Occipital lobe (tissue), 2 donors: Measurements from ENCODE around the gene PRRC2A. TPM values are rescaled to one million over a fixed set of nuclear protein-coding genes. Genes with fewer than 3 reads are reported as not detected.
"Not testable (repeated sequence)": the region's sequence is repeated elsewhere in the genome, so short reads cannot be mapped to it uniquely, and the experiment has no call there.

Source experiments
- DNase-seq: peaks from one replicate; lab custom pipeline; 2025; lab: John Stamatoyannopoulos, UW
- total RNA-seq: library from RNA; depleted of rRNA; stranded (reverse); fragments of >200 nt; gene quantifications from one replicate; pipeline ENCODE4 v1.2.3, GENCODE V29; 2014

Gene PRRC2A
- total RNA-seq, 1 donor from 2014 or later, result 31.7 TPM

- DNase-seq, result no peak
Measured at GRCh38 chr6:31585491-31585890, 35.0 kb upstream of the PRRC2A start.

- no peak for DNase-seq
Measured at GRCh38 chr6:31586008-31586407, 34.5 kb upstream of the PRRC2A start, which contains the start of gene LST1. LST1 (plus strand) TSS chr6:31586277; CDS start chr6:31587300, 1,023 bp downstream.

GRCh38 chr6:31586599-31587281 is 33.8 kb upstream of the PRRC2A start:
- no peak for DNase-seq

GRCh38 chr6:31587791-31588777 is 32.4 kb upstream of the PRRC2A start:
- DNase-seq, result no peak

- DNase-seq, result no peak
Measured at GRCh38 chr6:31588871-31589650, 31.5 kb upstream of the PRRC2A start.

GRCh38 chr6:31590691-31591090 is 29.8 kb upstream of the PRRC2A start:
- DNase-seq, result not testable (repeated sequence)

- DNase-seq, result no peak
Measured at GRCh38 chr6:31592396-31592771, 28.1 kb upstream of the PRRC2A start.

- DNase-seq, result no peak
Measured at GRCh38 chr6:31597006-31597405, 23.5 kb upstream of the PRRC2A start.

GRCh38 chr6:31607317-31607716 is 13.2 kb upstream of the PRRC2A start:
- no peak for DNase-seq

- no peak for DNase-seq
Measured at GRCh38 chr6:31609519-31610406, 10.8 kb upstream of the PRRC2A start.

- no peak for DNase-seq
Measured at GRCh38 chr6:31610968-31611367, 9.5 kb upstream of the PRRC2A start.

- DNase-seq, result no peak
Measured at GRCh38 chr6:31614075-31614619, 6.4 kb upstream of the PRRC2A start.

GRCh38 chr6:31614684-31615578 is 5.6 kb upstream of the PRRC2A start, which contains the start of gene AIF1:
AIF1 (plus strand) TSS chr6:31615234; CDS start chr6:31615330, 96 bp downstream.
- no peak for DNase-seq

- no peak for DNase-seq
Measured at GRCh38 chr6:31615748-31616147, 4.8 kb upstream of the PRRC2A start.

GRCh38 chr6:31617010-31617409 is 3.5 kb upstream of the PRRC2A start:
- DNase-seq, result no peak

GRCh38 chr6:31619805-31620585 is 520 bp upstream of the PRRC2A start:
- DNase-seq, result peak; percentile 98

- no peak for DNase-seq
Measured at GRCh38 chr6:31621320-31621939, 915 bp downstream of the PRRC2A start.

GRCh38 chr6:31621991-31622390 is 1.5 kb downstream of the PRRC2A start:
- DNase-seq, result no peak
